Measurements from ENCODE around the gene EID2.

EID2 gene

GRCh38 chr19:39517432-39517831, 22.5 kb downstream of the EID2 start:
- H3K4me3 ChIP-seq (ENCODE audit: control insufficient read depth, low read depth, low read length), result no peak overlapping the region
- DNase-seq (ENCODE audit: low read depth), result no peak
- TF ChIP-seq CTCF (conservative IDR thresholded peaks at IDR 0.05; ENCODE audit: control insufficient read depth, insufficient read depth, low read depth, low read length), result no peak

GRCh38 chr19:39516270-39516669, 23.7 kb downstream of the EID2 start:
- no peak for TF ChIP-seq CTCF (conservative IDR thresholded peaks at IDR 0.05; ENCODE audit: control insufficient read depth, insufficient read depth, low read depth, low read length)
- H3K4me3 ChIP-seq (ENCODE audit: control insufficient read depth, low read depth, low read length), result no peak overlapping the region
- DNase-seq (ENCODE audit: low read depth), result no peak

- no peak overlapping the region for H3K4me3 ChIP-seq (ENCODE audit: control insufficient read depth, low read depth, low read length)
These were observed 24.3 kb downstream of the EID2 start for GRCh38 chr19:39515551-39516191.

GRCh38 chr19:39514840-39515550, 25.0 kb downstream of the EID2 start, which contains the start of gene SELENOV:
Gene SELENOV, plus strand, starts transcription at chr19:39515139. Its CDS starts 74 bp downstream, at chr19:39515213.
- TF ChIP-seq CTCF (conservative IDR thresholded peaks at IDR 0.05; ENCODE audit: control insufficient read depth, insufficient read depth, low read depth, low read length), result no peak
- H3K4me3 ChIP-seq (ENCODE audit: control insufficient read depth, low read depth, low read length), result no peak within 1 kb of the TSS
- DNase-seq (ENCODE audit: low read depth), result no peak

More at GRCh38 chr19:39515551-39516191, 24.3 kb downstream of the EID2 start:
- DNase-seq (ENCODE audit: low read depth), result no peak
- TF ChIP-seq CTCF (conservative IDR thresholded peaks at IDR 0.05; ENCODE audit: control insufficient read depth, insufficient read depth, low read depth, low read length), result no peak

- DNase-seq (ENCODE audit: low read depth), result no peak
These were observed 27.0 kb downstream of the EID2 start for GRCh38 chr19:39512988-39513387.

GRCh38 chr19:39509233-39509632, 30.7 kb downstream of the EID2 start:
- no peak overlapping the region for H3K4me3 ChIP-seq (ENCODE audit: control insufficient read depth, low read depth, low read length)
- TF ChIP-seq CTCF (conservative IDR thresholded peaks at IDR 0.05; ENCODE audit: control insufficient read depth, insufficient read depth, low read depth, low read length), result no peak
- DNase-seq (ENCODE audit: low read depth), result no peak

More at GRCh38 chr19:39512988-39513387, 27.0 kb downstream of the EID2 start:
- no peak for TF ChIP-seq CTCF (conservative IDR thresholded peaks at IDR 0.05; ENCODE audit: control insufficient read depth, insufficient read depth, low read depth, low read length)
- no peak overlapping the region for H3K4me3 ChIP-seq (ENCODE audit: control insufficient read depth, low read depth, low read length)
